Heart left ventricle (tissue), 16 donors: Measurements from ENCODE around the gene FAM131A. TPM values are rescaled to one million over a fixed set of nuclear protein-coding genes. Genes with fewer than 3 reads are reported as not detected.

Source experiments
- ATAC-seq, 4 donors: fragments of 200-7000 bp; cut with Tn5 transposase; one replicate each; pipeline ENCODE4 v1.9.1; 2020 to 2022; ENCODE audit warnings: moderate library complexity in 4 of 4, mild to moderate bottlenecking in 3 of 4, moderate number of reproducible peaks in 1 of 4
- DNase-seq, 5 donors: peaks; one replicate each; pipeline ENCODE4 v3.0.0-alpha.2; 2020
- H3K27ac ChIP-seq, 12 donors: fragments of 200-600 bp; sonication (generic) in 4 of 12; one replicate each; pipeline versions ENCODE4 v1.5.0 to v1.8.0; 2016 to 2022; ENCODE audit warnings: mild to moderate bottlenecking in 2 of 12
- H3K27me3 ChIP-seq, 9 donors: fragments of 200-600 bp; sonication (generic) in 2 of 9; one replicate each; pipeline versions ENCODE4 v1.5.1 to v1.8.0; 2016 to 2022; ENCODE audit warnings: mild to moderate bottlenecking in 3 of 9
- H3K36me3 ChIP-seq, 9 donors: fragments of 200-600 bp; sonication (generic) in 2 of 9; one replicate each; pipeline versions ENCODE4 v1.5.0 to v1.8.0; 2018 to 2022; ENCODE audit warnings: mild to moderate bottlenecking in 2 of 9
- H3K4me1 ChIP-seq, 12 donors: fragments of 200-600 bp; sonication (generic) in 4 of 12; one replicate each; pipeline versions ENCODE4 v1.5.0 to v1.8.0; 2016 to 2022; ENCODE audit warnings: mild to moderate bottlenecking in 3 of 12
- H3K4me3 ChIP-seq, 12 donors: fragments of 200-600 bp; sonication (generic) in 4 of 12; one replicate each; pipeline versions ENCODE4 v1.5.0 to v1.8.0; 2017 to 2022; ENCODE audit warnings: mild to moderate bottlenecking in 9 of 12, moderate library complexity in 4 of 12
- H3K9me3 ChIP-seq, 12 donors: fragments of 200-600 bp; sonication (generic) in 4 of 12; one replicate each; pipeline versions ENCODE4 v1.5.0 to v1.8.0; 2016 to 2022; ENCODE audit warnings: mild to moderate bottlenecking in 1 of 12
- CTCF ChIP-seq, 12 donors: fragments of 200-600 bp; sonication (generic) in 4 of 12; IDR thresholded peaks; one replicate each; pipeline versions ENCODE4 v1.5.0 to v1.8.0; 2018 to 2022; ENCODE audit warnings: antibody characterized with exemption in 12 of 12, mild to moderate bottlenecking in 5 of 12
- POLR2A ChIP-seq, 2 donors: fragments of 450-650 bp; IDR thresholded peaks; one replicate each; pipeline ENCODE4 v1.6.1; 2017; ENCODE audit warnings: antibody characterized with exemption in 2 of 2, mild to moderate bottlenecking in 2 of 2, moderate library complexity in 2 of 2
- WGBS, 4 donors: extraction: QIAGEN DNeasy Blood & Tissue Kit in 2 of 4; methylation state at CpG; one replicate each; pipeline versions ENCODE4 v1.1.5 to v1.1.7; 2013 to 2018; 5-methylcytosine and 5-hydroxymethylcytosine counted together
- intact Hi-C, 10 donors: fragments of 100-400 bp; cut with DNase I; formaldehyde crosslinking; loops; one replicate each; pipeline versions ENCODE4 v1.11.1 to v1.14.2; 2022
- polyA plus RNA-seq, 2 donors: library from polyadenylated mRNA; stranded (reverse); fragments of 200-250 nt; gene quantifications; one replicate each; pipeline ENCODE4 v1.2.3, GENCODE V29; 2013
- total RNA-seq, 9 donors: library from RNA; depleted of rRNA in 2 of 9; stranded (reverse); fragments of >200 nt in 2 of 9; fragmentation: NEBNext Ultra II Directional in 3 of 9; extraction: Animal tissue kit (Norgen Biotek cat#: 25700) in 3 of 9; gene quantifications; one replicate each; pipeline versions ENCODE4 v1.1.0 to v1.2.4, GENCODE V29; 2016 to 2023
- donor health status: ischemic (EF 13 %, LVEDD 7.1; RV severe dilation, severe dysfunction).
- donor health status: healthy with polysubstance abuse.
- donor health status: DM: no; HTN: yes; CAD: no.
- donor health status: DM: no; HTN: no; CAD: no.
- donor health status: ischemic (EF 25% LVEDD 6.9; RV normal size, moderate dysfunction).
- donor health status: ischemic (EF 25% LVEDD 5.7; RV mildly dilated, moderate dysfunction).
- donor health status: healthy.
- donor health status: DM: yes; HTN: yes; CAD: no.
- donor health status: ischemic (EF 35%, LVEDD 5.7; RV mildly dilated, moderate dysfunction).
- donor health status: nonischemic (EF 11% LVEDD 7.7; RV severe dilation, severe dysfunction).
- donor health status: DM: yes; HTN: yes; CAD: no.
- donor health status: PGD.
- donor health status: ischemic (EF 29% LVEDD 5.4; RV normal size, mild dysfunction).
- donor health status: nonischemic (EF 23%, LVEDD 6.1; RV moderate dilation, normal function).

Gene FAM131A
- total and polyA plus RNA-seq, 11 donors: 21.9 to 53.2 (median 30.9) TPM

DNA sequence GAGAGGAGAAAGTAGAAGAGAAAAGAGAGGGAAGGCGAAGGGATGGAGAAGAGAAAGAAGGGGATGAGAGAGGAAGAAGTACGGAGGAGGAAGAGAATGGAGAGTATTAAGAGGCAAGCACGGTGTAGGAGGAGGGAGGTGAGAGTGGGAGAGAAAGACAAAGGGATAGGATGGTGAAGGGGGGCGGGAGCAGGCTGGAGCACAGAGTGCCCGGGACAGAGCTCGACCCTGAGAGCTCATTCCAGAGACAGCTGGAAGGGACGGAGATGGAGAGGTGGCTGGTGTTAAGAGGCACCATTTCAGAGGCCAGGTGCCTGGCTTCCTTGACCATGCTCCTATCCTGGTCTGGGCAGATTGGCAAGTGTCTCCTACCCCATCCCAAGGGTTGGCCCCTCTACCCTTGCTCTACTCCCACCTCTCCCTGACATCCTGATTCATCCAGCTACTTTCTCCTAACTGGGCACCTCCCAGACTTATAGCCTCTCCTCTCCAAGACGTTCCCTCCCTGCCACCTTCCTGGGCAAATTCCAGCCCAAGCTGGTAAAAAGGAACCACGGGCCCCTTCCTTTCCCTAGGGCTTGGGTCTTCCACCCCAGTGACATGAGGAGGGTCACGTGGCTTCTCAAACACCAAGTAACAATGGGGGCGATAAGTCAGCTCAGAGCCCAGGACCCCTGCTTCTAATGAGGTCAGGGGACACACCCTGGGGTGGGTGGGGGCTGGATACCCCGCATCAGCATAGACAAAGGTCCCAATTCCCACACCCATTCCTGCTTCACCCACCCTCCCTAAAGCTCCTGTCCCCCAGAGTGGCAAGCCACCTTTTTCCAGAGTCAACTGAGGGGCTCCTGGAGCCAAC is 22.9 kb downstream of the FAM131A start:
- Histone ChIP-seq H3K36me3 (peaks cover 0 to 18% (median 9%) of the 10 kb centered on the region in 9 donors), H3K4me1 (peaks cover 0 to 31% (median 22%) of the 10 kb centered on the region in 12 donors), H3K27ac (peak overlapping the region in 1 of 12 donors; percentile 100), H3K9me3 (no peaks in the 10 kb centered on the region), H3K27me3 (no peaks in the 10 kb centered on the region), H3K4me3 (peak overlapping the region in 10 of 12 donors; percentile 69 to 100 (median 91))
- intact Hi-C loops: loop anchor here in 3 of 10 donors (5.0 to 10.0 kb wide), 4 partner anchors 45 to 417 kb away; partner anchors contain the start of gene EIF4G1 (in 1 of the 3)
- DNase-seq (no peak), ATAC-seq (no peak)
- WGBS, 4 donors: 69 to 84% (median 81%) methylated on average over 12 of the region's 12 CpGs
- no peak for TF ChIP-seq POLR2A (IDR thresholded peaks at IDR 0.05)
- TF ChIP-seq CTCF (IDR thresholded peaks at IDR 0.05): no peak

GRCh38 chr3:184360929-184361531 is 23.6 kb downstream of the FAM131A start:
- Histone ChIP-seq H3K27me3 (no peaks in the 10 kb centered on the region), H3K4me3 (peak overlapping the region; percentile 63 to 100 (median 91)), H3K4me1 (peaks cover 0 to 31% (median 22%) of the 10 kb centered on the region in 12 donors), H3K36me3 (peaks cover 0 to 22% (median 14%) of the 10 kb centered on the region in 9 donors), H3K9me3 (no peaks in the 10 kb centered on the region), H3K27ac (peak overlapping the region; percentile 97 to 100 (median 100))
- DNase-seq (no peak), ATAC-seq (no peak)
- intact Hi-C loops: loop anchor here in 3 of 10 donors (5.0 to 10.0 kb wide), 4 partner anchors 46 to 416 kb away; partner anchors contain the start of gene EIF4G1 (in 1 of the 3)
- TF ChIP-seq POLR2A (IDR thresholded peaks at IDR 0.05) (no peak), CTCF (IDR thresholded peaks at IDR 0.05) (no peak)
- WGBS, 4 donors: 9 to 34% (median 10%) methylated on average over 6 to 24 of the region's 24 CpGs

DNA sequence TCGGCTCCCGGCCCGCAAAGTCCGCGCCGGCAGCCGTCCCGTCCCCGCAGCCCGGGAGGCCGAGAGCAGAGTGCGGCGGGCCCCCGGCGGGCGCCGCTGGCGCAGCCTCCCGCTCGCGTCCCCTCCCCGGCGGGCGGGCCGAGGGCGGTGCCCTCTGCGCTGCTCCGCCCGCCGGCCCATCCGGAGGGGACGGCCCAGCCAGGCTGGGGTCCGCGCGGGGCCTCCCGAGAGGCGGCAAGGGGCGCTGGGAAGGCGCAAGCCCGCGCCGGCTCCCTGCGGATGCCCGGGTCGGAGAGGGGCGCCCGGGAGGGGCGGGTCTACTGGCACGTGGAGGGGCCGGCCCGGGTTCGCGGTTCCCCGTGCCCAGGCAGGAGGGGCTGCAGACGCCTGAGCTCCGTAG is 24.1 kb downstream of the FAM131A start, which contains the start of the genes CLCN2 and POLR2H:
Gene CLCN2, minus strand, starts transcription at position 74 of the 400 bp plus-strand sequence. CDS start 126 bp downstream, outside the sequence.
Gene POLR2H, plus strand, starts transcription at position 179 of the 400 bp plus-strand sequence. CDS start 1,783 bp downstream, outside the sequence.
- intact Hi-C loops: loop anchor here in 3 of 10 donors (5.0 to 10.0 kb wide), 4 partner anchors 47 to 416 kb away; partner anchors contain the start of gene EIF4G1 (in 1 of the 3)
- Histone ChIP-seq H3K36me3 (peaks cover 0 to 27% (median 19%) of the 10 kb centered on the region in 9 donors), H3K9me3 (no peaks in the 10 kb centered on the region), H3K27me3 (no peaks in the 10 kb centered on the region), H3K27ac (peak within 1 kb of the TSS; percentile 97 to 100 (median 100)), H3K4me3 (peak within 1 kb of the TSS; percentile 63 to 100 (median 91)), H3K4me1 (peaks cover 0 to 31% (median 22%) of the 10 kb centered on the region in 12 donors)
- peak; percentile 46 to 81 (median 71) for DNase-seq
- WGBS, 4 donors: 0 to 1% (median 0%) methylated on average over 1 to 56 of the region's 56 CpGs
- TF ChIP-seq CTCF (IDR thresholded peaks at IDR 0.05): no peak
- TF ChIP-seq POLR2A (IDR thresholded peaks at IDR 0.05): peak in 1 of 2 donors; percentile 71
- peak; percentile 4 to 69 (median 50) for ATAC-seq
